OCI-LY7 (cell line): Measurements from ENCODE around the gene SDHA. TPM values are rescaled to one million over a fixed set of nuclear protein-coding genes. Genes with fewer than 3 reads are reported as not detected.
A peak's percentile ranks its signal among the peaks of the same experiment; 100 is the strongest.
"Not testable (repeated sequence)": the region's sequence is repeated elsewhere in the genome, so short reads cannot be mapped to it uniquely, and the experiment has no call there.

Experiments used
- BruUV-seq: library from RNA; stranded (reverse); fragments of 400-500 nt; replicated peaks from 2 replicates; lab custom pipeline; 2021; lab: Mats Ljungman, UMichigan
- CTCF ChIA-PET: fragments of 300-600 bp; sonication (Branson Sonifier 250); formaldehyde crosslinking; loops from one replicate; lab custom pipeline; 2022; ENCODE audit warnings: antibody characterized with exemption; ENCODE audit not compliant: unreplicated experiment; lab: Charles Lee
- POLR2A ChIA-PET: fragments of 300-600 bp; sonication (Branson Sonifier 250); formaldehyde crosslinking; loops from one replicate; lab custom pipeline; 2022; ENCODE audit warnings: antibody characterized with exemption; lab: Charles Lee
- DNase-seq: peaks from one replicate; pipeline ENCODE4 v3.0.0-alpha.2; 2015; ENCODE audit warnings: low spot score
- H2AFZ ChIP-seq: fragments of 200-600 bp; sonication (generic), shearing (Covaris generic); 2 replicates; pipeline ENCODE4 v1.6.1; 2014; ENCODE audit warnings: mild to moderate bottlenecking, antibody characterized with exemption, low read length, moderate library complexity
- H3K27ac ChIP-seq: fragments of 200-600 bp; sonication (generic); 2 replicates; pipeline ENCODE4 v1.5.1; 2014; ENCODE audit warnings: mixed run types, low read depth, mild to moderate bottlenecking, moderate library complexity, low read length, inconsistent platforms; ENCODE audit not compliant: poor library complexity, severe bottlenecking
- H3K36me3 ChIP-seq: fragments of 200-600 bp; sonication (generic); 2 replicates; pipeline ENCODE4 v1.6.1; 2014; ENCODE audit warnings: mild to moderate bottlenecking, antibody characterized with exemption, low read length, moderate library complexity, mixed read lengths; ENCODE audit not compliant: insufficient read depth
- H3K4me1 ChIP-seq: fragments of 200-600 bp; sonication (generic); 2 replicates; pipeline ENCODE4 v1.5.1; 2014; ENCODE audit warnings: mild to moderate bottlenecking, low read length; ENCODE audit not compliant: insufficient read depth, poor library complexity, severe bottlenecking
- H3K4me2 ChIP-seq: fragments of 200-600 bp; sonication (generic); 2 replicates; pipeline ENCODE4 v1.6.1; 2014; ENCODE audit warnings: mild to moderate bottlenecking, low read length
- H3K4me3 ChIP-seq: fragments of 200-600 bp; sonication (generic); 2 replicates; pipeline ENCODE4 v1.5.1; 2014; ENCODE audit warnings: mild to moderate bottlenecking, low read depth, low read length; ENCODE audit not compliant: poor library complexity, severe bottlenecking
- H3K79me2 ChIP-seq: fragments of 200-600 bp; sonication (generic); 2 replicates; pipeline ENCODE4 v1.6.1; 2016; ENCODE audit warnings: low read depth, mild to moderate bottlenecking, low read length, moderate library complexity, mixed read lengths; ENCODE audit not compliant: insufficient read depth
- H3K9me2 ChIP-seq: fragments of 200-600 bp; sonication (generic); 2 replicates; pipeline ENCODE4 v1.6.1; 2016; ENCODE audit warnings: mild to moderate bottlenecking, low read length, mixed read lengths; ENCODE audit not compliant: insufficient read depth
- H3K9me3 ChIP-seq: fragments of 200-600 bp; sonication (generic); 2 replicates; pipeline ENCODE4 v1.6.1; 2014; ENCODE audit warnings: mild to moderate bottlenecking, mixed run types, low read length, mixed read lengths
- H4K20me1 ChIP-seq: fragments of 200-600 bp; sonication (generic); 2 replicates; pipeline ENCODE4 v1.6.1; 2014; ENCODE audit warnings: mild to moderate bottlenecking, antibody characterized with exemption, low read length, moderate library complexity, mixed read lengths; ENCODE audit not compliant: insufficient read depth
- EZH2phosphoT487 ChIP-seq: fragments of 200-600 bp; sonication (generic); IDR thresholded peaks from 2 replicates; pipeline ENCODE4 v1.6.1; 2018; ENCODE audit warnings: low read depth, borderline replicate concordance, mild to moderate bottlenecking, mixed run types, antibody characterized with exemption, low read length, moderate library complexity, mixed read lengths
- intact Hi-C: fragments of 100-400 bp; cut with micrococcal nuclease; formaldehyde crosslinking; loops from one replicate; pipeline ENCODE4 v1.10.0; 2022; ENCODE audit not compliant: unreplicated experiment
- total RNA-seq, 2 experiments: library from RNA; depleted of rRNA in 1 of 2; stranded (reverse); fragments of >200 nt in 1 of 2; shearing (Covaris generic) in 1 of 2; gene quantifications; 2 replicates each; pipeline ENCODE4 v1.2.3, GENCODE V29; 2014 to 2022
- TF ChIP-seq, protein P1 (sequence below): fragments of 200-600 bp; sonication (generic); conservative IDR thresholded peaks from 2 replicates; pipeline ENCODE4 v1.5.1; 2014; ENCODE audit warnings: mild to moderate bottlenecking, antibody characterized with exemption, low read length, moderate library complexity, mixed read lengths

The SDHA gene
- total RNA-seq, 2 experiments from 2014 or later = 147 to 167 TPM

DNA sequence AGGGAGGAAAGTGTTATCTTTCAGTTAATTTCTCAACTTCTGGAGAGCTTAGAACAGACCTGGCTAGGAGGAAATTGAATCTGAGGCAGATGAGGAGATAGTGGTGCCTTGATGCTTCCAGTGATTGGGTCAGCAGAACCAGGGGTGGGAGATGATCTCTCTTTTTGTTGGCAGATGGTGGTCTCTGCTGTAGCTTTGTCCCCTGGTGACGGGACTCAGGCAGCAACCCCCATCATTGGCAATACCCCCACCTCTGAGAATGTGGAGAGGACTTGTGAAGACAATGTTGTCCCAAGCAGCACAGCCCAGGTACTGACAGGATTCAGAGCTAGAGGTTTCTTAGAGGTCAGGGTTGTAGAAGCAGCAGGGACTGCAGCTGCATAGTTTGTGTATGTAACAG, 49.6 kb downstream of the SDHA start:
- CTCF ChIA-PET = no interaction called here
- DNase-seq = no peak
- H3K4me2 ChIP-seq = no peak overlapping the region
- TF ChIP-seq, protein P1, sequence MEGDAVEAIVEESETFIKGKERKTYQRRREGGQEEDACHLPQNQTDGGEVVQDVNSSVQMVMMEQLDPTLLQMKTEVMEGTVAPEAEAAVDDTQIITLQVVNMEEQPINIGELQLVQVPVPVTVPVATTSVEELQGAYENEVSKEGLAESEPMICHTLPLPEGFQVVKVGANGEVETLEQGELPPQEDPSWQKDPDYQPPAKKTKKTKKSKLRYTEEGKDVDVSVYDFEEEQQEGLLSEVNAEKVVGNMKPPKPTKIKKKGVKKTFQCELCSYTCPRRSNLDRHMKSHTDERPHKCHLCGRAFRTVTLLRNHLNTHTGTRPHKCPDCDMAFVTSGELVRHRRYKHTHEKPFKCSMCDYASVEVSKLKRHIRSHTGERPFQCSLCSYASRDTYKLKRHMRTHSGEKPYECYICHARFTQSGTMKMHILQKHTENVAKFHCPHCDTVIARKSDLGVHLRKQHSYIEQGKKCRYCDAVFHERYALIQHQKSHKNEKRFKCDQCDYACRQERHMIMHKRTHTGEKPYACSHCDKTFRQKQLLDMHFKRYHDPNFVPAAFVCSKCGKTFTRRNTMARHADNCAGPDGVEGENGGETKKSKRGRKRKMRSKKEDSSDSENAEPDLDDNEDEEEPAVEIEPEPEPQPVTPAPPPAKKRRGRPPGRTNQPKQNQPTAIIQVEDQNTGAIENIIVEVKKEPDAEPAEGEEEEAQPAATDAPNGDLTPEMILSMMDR = no peak
- TF ChIP-seq EZH2phosphoT487 = no peak
- H3K27ac ChIP-seq = no peak overlapping the region
- peaks cover 5% of the 10 kb centered on the region; the same call in 1 of the 2 replicates for H3K79me2 ChIP-seq
- H3K9me2 ChIP-seq = no peaks in the 10 kb centered on the region
- no peak overlapping the region for H3K4me3 ChIP-seq
- H3K36me3 ChIP-seq = peaks cover 27% of the 10 kb centered on the region
- H3K4me1 ChIP-seq = peaks cover 9% of the 10 kb centered on the region
- intact Hi-C loops = no loop called here
- POLR2A ChIA-PET = no interaction called here
- no peaks in the 10 kb centered on the region for H3K9me3 ChIP-seq
- BruUV-seq = no TSS peak
- H4K20me1 ChIP-seq = no peaks in the 10 kb centered on the region
- H2AFZ ChIP-seq = no peak overlapping the region

DNA sequence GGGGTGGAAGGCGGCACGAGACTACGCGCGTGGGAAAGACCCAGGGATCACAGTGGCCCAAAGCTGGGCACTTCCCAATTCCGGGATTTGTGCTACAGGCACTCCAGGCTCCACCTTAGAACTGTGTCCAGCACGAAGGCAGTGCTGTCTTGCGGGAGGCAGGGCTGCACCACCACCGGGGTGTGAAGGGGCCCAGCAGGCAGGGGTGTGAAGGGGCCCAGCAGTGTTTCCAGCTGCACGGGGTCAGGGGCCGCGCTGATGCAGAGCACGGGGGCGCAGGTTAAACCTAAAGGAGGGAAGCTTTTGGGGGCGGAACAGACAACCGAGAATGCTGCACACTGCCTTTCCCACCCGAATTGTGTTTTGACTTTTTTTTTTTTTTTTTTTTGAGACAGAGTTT, 52.2 kb downstream of the SDHA start:
- intact Hi-C loops = no loop called here
- H3K4me1 ChIP-seq = peaks cover 19% of the 10 kb centered on the region
- no peaks in the 10 kb centered on the region for H4K20me1 ChIP-seq
- H3K9me2 ChIP-seq = no peaks in the 10 kb centered on the region
- H3K79me2 ChIP-seq = peaks cover 29% of the 10 kb centered on the region
- no peak for DNase-seq
- POLR2A ChIA-PET = interaction anchor here (0.7 to 1.8 kb wide), 2 partner anchors 50 to 1415 kb away, joined by 4 to 6 read pairs; no protein-coding TSS in a partner anchor
- H3K36me3 ChIP-seq = peaks cover 23% of the 10 kb centered on the region
- no peaks in the 10 kb centered on the region for H3K9me3 ChIP-seq
- H3K4me3 ChIP-seq = peak overlapping the region; percentile 97
- peak overlapping the region; percentile 78 for H3K4me2 ChIP-seq
- H3K27ac ChIP-seq = peak overlapping the region; percentile 69
- TF ChIP-seq EZH2phosphoT487 = no peak
- TF ChIP-seq, protein P1 = no peak
- BruUV-seq = no TSS peak
- CTCF ChIA-PET = no interaction called here
- H2AFZ ChIP-seq = peak overlapping the region; percentile 52; the same call in 1 of the 2 replicates

DNA sequence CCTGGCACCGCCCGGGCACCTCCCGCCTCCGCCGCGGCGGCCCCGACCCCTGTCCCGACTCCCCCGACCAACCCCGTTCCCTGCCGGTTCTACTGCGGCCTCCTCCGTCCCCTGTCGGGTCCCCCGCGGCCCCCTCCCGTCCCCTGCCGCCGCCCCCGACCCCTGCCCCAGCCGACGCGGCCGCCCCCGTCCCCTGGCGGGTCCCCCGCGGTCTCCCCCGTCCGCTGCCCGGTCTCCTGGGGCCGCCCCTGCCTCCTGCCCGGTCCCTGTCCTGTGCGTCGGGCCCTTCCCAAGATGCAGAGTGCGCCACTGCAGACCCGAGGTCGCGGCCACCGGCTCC, 53.7 kb downstream of the SDHA start:
- CTCF ChIA-PET = interaction anchor here (0.8 kb wide), 1 partner anchor 83 kb away, joined by 3 read pairs; no protein-coding TSS in a partner anchor

DNA sequence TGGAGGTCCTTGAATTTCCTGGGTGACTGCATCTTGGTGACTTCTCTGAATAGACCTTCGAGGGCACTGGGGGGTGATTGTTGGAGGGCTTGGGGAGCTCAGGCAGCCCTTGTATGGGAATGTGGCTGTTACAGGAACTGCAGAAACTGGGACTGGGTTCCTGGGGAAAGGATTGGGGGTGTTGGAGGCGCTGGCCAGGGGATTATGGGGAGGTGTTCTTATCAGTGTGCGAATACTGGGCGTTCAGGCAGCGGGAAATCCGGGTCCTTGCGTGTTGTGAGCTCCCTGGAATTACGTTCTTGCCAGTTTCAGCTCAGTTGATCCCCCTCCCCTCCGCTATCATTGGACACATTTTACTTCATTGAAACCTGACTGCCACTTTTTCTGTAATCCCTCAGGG, 55.0 kb downstream of the SDHA start:
- H3K9me2 ChIP-seq, POLR2A ChIA-PET, H4K20me1 ChIP-seq, DNase-seq, intact Hi-C loops, CTCF ChIA-PET, BruUV-seq, H3K27ac ChIP-seq, H2AFZ ChIP-seq, H3K4me3 ChIP-seq, H3K9me3 ChIP-seq: not testable (repeated sequence)
- Histone ChIP-seq H3K36me3 (peaks cover 34% of the 10 kb centered on the region), H3K4me2 (peak overlapping the region; percentile 55), H3K79me2 (peaks cover 40% of the 10 kb centered on the region), H3K4me1 (peaks cover 19% of the 10 kb centered on the region)

More for the DNA sequence above, 53.7 kb downstream of the SDHA start:
- not testable (repeated sequence) for H4K20me1 ChIP-seq, BruUV-seq, H3K9me3 ChIP-seq, H2AFZ ChIP-seq, DNase-seq, H3K9me2 ChIP-seq
- POLR2A ChIA-PET = interaction anchor here (1.0 to 1.5 kb wide), 6 partner anchors 10 to 83 kb away, joined by 3 to 4 read pairs (median 3); no protein-coding TSS in a partner anchor
- intact Hi-C loops = loop anchor here (1.0 kb wide), 1 partner anchor 83 kb away; no protein-coding TSS in a partner anchor
- peak overlapping the region; percentile 97 for H3K4me3 ChIP-seq
- peak overlapping the region; percentile 55; the same call in 1 of the 2 replicates for H3K4me2 ChIP-seq
- H3K4me1 ChIP-seq = peaks cover 19% of the 10 kb centered on the region
- H3K27ac ChIP-seq = peak overlapping the region; percentile 36
- peaks cover 39% of the 10 kb centered on the region for H3K79me2 ChIP-seq
- peaks cover 32% of the 10 kb centered on the region for H3K36me3 ChIP-seq

DNA sequence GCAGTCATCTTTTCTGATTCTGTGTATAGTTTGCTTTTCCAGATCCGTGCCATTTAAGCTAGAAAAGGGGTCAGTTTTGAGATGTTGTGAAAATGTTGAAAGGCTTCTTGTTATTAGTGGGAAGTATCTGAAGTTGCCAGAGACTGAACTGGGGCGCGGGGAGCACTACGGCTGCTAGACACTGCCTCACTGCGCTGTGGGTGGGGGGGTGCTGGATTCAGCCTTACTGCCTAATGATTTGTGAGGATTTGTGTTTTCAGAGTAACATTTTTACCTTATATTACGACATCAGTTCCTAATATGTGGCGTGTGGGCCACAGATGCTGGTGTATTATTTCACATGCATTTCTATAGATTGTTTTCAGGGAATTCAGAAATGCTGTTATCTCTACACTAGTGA, 55.4 kb downstream of the SDHA start:
- H3K9me3 ChIP-seq, DNase-seq, H3K27ac ChIP-seq, H4K20me1 ChIP-seq, CTCF ChIA-PET, BruUV-seq, H3K4me3 ChIP-seq, H3K9me2 ChIP-seq, H2AFZ ChIP-seq, intact Hi-C loops: not testable (repeated sequence)
- Histone ChIP-seq H3K36me3 (peaks cover 37% of the 10 kb centered on the region), H3K79me2 (peaks cover 40% of the 10 kb centered on the region), H3K4me1 (peaks cover 19% of the 10 kb centered on the region), H3K4me2 (peak overlapping the region; percentile 55; the same call in 1 of the 2 replicates)
- POLR2A ChIA-PET = interaction anchor here (1.4 kb wide), 1 partner anchor 10 kb away, joined by 7 read pairs; no protein-coding TSS in a partner anchor
